CD4-positive, alpha-beta T cell treated with Interleukin-21 for 1 hour (primary cell): ENCODE results near the gene PEX12.
"Not testable (repeated sequence)": the region's sequence is repeated elsewhere in the genome, so short reads cannot be mapped to it uniquely, and the experiment has no call there.

Source experiments
- DNase-seq: peaks from one replicate; pipeline ENCODE4 v3.0.0-alpha.2; 2020

PEX12 gene

GRCh38 chr17:35578197-35578928 is at the start of gene PEX12:
Gene PEX12 (minus strand): TSS chr17:35578571. CDS start chr17:35578021, 550 bp downstream.
- peak; percentile 93 for DNase-seq

DNA sequence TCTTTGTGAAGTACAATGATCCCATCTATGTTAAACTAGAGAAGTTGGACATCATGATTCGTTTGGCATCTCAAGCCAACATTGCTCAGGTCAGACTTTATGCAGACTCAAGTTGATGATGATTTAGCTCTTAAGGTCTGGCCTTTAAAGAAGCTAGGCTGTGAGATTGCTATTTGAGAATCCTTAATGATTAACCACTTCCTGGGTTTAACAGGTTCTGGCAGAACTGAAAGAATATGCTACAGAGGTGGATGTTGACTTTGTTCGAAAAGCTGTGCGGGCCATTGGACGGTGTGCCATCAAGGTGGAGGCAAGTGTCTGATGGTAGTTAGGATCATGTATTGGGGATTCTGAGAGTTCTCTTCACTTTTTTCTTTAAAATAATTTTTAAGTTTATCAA is 49.0 kb upstream of the PEX12 start:
- no peak for DNase-seq

- no peak for DNase-seq
Measured at GRCh38 chr17:35621768-35622167, 43.4 kb upstream of the PEX12 start.

GRCh38 chr17:35618628-35619027 is 40.3 kb upstream of the PEX12 start:
- DNase-seq: no peak

GRCh38 chr17:35617505-35617904 is 39.1 kb upstream of the PEX12 start:
- DNase-seq: no peak

- no peak for DNase-seq
Measured at GRCh38 chr17:35616536-35616935, 38.2 kb upstream of the PEX12 start.

- no peak for DNase-seq
Measured at GRCh38 chr17:35614810-35615209, 36.4 kb upstream of the PEX12 start.

GRCh38 chr17:35612924-35613521 is 34.7 kb upstream of the PEX12 start:
- peak; percentile 43 for DNase-seq

DNA sequence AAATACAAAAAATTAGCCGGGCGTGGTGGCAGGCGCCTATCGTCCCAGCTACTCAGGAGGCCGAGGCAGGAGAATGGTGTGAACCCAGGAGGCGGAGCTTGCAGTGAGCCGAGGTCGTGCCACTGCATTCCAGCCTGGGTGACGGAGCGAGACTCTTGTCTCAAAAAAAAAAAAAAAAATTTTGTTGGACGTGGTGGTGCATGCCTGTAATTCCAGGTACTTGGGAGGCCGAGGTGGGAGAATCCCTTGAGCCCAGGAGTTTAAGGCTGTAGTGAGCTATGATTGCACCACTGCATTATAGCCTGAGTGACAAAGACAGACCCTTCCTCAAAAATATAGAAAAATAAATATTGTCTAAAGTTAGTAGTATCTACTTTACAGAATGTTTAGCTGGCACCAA is 32.4 kb upstream of the PEX12 start:
- DNase-seq: not testable (repeated sequence)

GRCh38 chr17:35609831-35610230 is 31.5 kb upstream of the PEX12 start:
- DNase-seq: no peak

GRCh38 chr17:35607239-35607847 is 29.0 kb upstream of the PEX12 start:
- no peak for DNase-seq

- DNase-seq: no peak
Measured at GRCh38 chr17:35605678-35606077, 27.3 kb upstream of the PEX12 start.

DNA sequence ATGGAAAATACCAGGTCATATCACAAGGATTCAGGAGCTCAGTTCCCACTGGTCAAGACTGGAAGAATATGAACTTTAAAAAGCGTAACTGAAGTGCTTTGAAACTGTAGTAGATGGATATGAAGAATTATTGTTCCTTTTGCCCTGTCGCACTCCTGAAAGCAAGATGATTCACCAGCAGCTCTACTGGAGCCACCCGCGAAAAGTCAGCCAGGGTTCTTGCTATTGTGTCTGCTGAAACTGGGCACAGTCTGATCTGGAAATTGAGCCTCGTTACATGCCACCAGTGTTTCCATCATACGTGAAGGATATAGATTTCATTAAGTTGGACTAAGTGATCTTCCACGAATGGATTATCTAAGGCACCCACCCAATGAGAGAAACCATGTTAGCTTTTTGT is 25.3 kb upstream of the PEX12 start:
- DNase-seq: no peak

DNA sequence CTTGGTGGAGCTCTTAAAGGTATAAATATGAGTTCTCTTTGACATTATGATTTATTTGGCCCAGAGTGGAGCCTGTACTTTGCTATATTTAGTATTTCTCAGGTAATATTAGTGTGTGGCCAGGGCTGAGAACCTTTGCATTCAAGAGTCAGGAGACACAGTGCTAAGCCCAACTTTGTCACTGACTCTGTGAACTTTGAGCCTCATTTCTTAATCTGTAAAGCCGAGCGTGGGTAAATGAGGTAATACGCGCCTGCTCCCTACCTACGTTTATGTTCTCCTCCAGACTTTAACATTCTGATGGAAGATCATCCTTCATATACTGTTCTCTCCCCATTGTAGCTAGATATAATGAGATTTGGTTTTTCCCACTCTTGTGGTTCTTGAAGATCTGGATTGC is 19.2 kb upstream of the PEX12 start:
- no peak for DNase-seq

DNA sequence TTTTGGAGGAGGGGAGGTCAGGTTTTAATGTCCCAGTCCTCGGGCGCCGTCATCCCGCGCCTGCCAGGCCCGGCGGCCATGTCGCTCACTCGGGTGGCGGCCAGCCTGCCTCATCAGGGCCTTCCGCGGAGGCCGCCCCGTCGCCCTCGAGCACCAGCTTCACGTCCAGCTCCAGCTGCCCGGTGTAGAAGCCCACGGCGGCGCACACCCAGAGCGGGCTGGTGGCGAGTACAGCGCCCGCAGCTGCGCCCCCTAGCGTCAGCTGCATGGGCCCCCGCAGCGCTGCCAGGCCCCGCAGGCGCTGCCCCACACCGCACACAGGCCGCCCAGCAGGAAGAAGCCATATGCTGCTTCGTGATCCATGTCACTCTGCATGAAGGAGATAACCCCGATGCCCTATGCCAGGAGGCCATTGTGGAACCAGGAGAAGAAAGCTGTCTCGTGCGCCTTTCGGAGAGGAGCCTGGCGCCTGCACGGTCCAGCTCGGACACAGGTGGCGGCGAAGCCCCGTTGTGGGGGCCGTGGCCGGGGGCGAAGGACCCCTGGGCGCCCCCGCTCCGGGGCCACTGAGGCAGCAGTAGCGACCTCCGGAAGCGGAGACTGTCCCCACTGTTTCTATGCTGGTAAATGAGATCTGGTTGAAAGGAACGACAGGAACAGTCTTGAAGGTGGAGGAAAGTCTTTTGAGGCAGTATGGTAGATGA is 18.3 kb upstream of the PEX12 start:
- no peak for DNase-seq

- DNase-seq: no peak
Measured at GRCh38 chr17:35596072-35596471, 17.7 kb upstream of the PEX12 start.

DNA sequence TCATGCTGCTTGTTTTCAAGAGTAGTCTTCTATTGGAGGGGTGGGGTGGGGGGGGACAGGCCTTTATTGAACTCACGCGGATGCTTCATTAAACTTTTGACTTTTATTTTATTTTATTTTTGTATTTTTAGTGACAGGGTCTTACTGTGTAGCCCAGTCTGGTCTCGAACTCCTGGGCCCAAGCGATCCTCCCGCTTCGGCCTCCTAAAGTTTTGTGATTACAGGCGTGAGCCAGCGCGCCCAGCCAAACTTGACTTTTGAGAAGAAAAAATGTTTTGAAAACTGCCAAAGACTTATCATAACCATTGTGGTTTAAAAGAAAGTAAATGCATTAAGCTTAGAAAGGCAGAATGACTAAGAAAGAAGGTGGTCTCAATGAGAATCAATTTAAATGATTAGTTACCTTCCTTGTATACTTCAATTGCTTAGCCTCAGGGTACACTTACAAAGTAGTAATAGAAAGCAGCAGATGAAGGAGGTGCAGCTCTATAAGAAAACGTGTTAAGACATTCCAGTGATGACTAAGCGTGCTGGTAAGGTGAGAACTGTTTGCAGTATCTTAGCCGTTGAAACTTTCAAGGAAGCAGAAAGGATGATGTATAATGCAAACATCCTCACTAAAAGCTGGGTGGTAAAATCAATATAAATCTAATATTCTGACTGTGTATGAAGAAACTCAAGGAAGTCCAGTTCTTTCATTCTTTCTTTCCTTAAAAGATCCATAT is 10.0 kb upstream of the PEX12 start:
- peak; percentile 19 for DNase-seq

DNA sequence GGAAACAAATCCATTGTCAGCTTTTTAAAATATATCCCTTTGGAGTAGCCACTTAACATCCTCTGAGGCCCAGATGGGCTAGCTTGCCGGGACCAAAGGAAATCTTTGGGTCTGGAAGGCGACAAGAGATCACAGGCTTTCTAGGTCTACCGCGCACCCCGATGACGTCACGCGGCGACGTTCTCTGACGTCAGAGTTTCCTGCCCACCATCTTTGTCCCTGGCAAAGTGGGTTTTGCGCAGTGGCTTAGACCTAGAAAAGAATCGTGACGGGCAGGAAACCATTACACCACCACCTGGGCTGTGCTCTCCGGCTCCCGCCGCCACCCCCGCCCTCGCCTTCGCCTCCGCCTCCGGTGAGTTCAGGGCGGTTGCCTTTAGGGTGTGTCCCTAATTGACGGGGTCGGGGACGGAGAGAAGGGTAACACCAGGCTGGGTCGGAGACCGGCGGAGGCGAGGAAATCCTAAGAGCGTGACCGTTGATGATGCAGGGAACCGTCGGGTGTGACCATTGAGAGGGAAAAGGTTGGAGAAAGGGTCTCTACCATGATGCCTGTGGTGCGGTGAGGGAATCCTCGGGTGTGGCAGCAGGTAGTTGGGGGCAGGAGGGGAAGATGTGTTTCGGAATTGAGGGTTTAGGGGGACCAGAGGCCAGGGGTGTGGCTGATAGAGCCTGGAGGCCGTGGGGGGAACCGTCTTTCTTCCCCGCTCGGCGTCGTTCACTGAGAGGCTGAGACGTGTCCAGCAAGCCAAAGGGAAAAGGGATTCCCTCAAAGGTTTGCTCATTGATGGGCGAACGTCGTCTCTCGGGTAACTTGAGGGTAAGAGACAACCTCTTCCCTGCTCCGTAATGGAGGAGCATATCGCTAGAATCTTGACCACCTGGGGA is 8.9 kb upstream of the PEX12 start, which contains the start of gene AP2B1:
AP2B1 (plus strand) TSS at position 249 of the 888 bp plus-strand sequence. CDS start 6,709 bp downstream, outside the sequence.
- DNase-seq: peak; percentile 99

GRCh38 chr17:35586569-35587073 is 8.2 kb upstream of the PEX12 start:
- no peak for DNase-seq

GRCh38 chr17:35584061-35584460 is 5.7 kb upstream of the PEX12 start:
- DNase-seq: no peak

DNA sequence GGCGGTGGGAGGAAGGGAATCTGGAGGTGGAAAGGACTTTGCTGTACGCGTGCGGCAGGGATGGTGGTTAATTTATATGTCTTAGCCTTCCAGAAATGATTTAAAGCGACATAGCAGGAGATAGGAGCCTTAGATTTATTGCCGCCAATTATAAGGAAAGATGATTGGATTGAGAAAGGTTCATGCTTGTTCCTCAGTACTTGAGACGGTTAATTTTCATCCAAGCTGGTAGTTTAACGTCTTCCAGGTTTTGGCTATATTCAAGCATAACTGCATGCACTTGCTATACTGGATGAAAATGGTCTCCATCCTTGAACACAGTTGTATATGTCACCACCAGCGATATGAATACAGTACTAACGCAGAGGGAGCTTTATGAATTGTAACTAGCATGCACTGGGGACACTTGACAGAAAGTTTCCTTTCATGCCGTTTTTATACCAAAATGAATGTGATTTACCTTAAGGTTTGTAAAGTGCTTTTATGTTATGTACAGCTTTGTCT is 610 bp upstream of the PEX12 start:
- DNase-seq: peak; percentile 7
